ENCODE results near the gene WNT4.

DNA sequence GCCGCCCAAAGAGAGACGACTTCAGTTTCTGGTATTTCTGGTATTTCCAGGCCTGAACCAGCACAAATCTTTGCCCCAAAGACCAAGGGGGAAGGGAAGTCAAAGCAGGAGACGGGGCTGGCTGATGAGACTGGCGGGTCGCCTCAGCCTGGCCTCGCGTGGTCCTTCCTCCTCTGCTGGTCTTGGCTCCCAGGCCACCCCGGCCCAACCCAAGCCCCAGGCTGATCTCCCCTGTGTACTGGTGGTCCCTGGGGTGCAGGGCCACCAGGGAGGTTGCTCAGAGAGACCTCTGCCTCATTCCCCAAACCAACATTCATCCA, 19.9 kb downstream of the WNT4 start:
- TF ChIP-seq POLR2AphosphoS5 (IDR thresholded peaks at IDR 0.05) (no peak), POLR2A (IDR thresholded peaks at IDR 0.05; ENCODE audit: low read depth) (no peak)

All from esophagus muscularis mucosa (tissue), 2 donors.